Astrocyte (in vitro differentiated cells and primary cell): ENCODE data around the gene PARG. TPM values are rescaled to one million over a fixed set of nuclear protein-coding genes. Genes with fewer than 3 reads are reported as not detected.
"Not testable (repeated sequence)": the region's sequence is repeated elsewhere in the genome, so short reads cannot be mapped to it uniquely, and the experiment has no call there.

Source experiments
- DNase-seq: peaks from one replicate; pipeline ENCODE4 v3.0.0-alpha.2; 2010; ENCODE audit warnings: low read depth
- FAIRE-seq: peaks from 2 replicates; lab custom pipeline; 2011; peaks lifted over from hg19 to GRCh38; lab: Jason Lieb, UNC
- H2AFZ ChIP-seq: 2 replicates; pipeline ENCODE4 v1.6.0; 2012; ENCODE audit warnings: low read depth, low read length, inconsistent platforms
- H3K27ac ChIP-seq: 2 replicates; pipeline ENCODE4 v1.5.1; 2011; ENCODE audit warnings: low read depth, low read length, inconsistent platforms
- H3K27me3 ChIP-seq: 2 replicates; pipeline ENCODE4 v1.6.0; 2011; ENCODE audit warnings: low read length, inconsistent platforms; ENCODE audit not compliant: insufficient read depth
- H3K36me3 ChIP-seq: 2 replicates; pipeline ENCODE4 v1.5.1; 2011; ENCODE audit warnings: low read length, inconsistent platforms; ENCODE audit not compliant: insufficient read depth
- H3K4me1 ChIP-seq: 2 replicates; pipeline ENCODE4 v1.5.1; 2011; ENCODE audit warnings: low read length, inconsistent platforms; ENCODE audit not compliant: insufficient read depth
- H3K4me2 ChIP-seq: 2 replicates; pipeline ENCODE4 v1.6.0; 2012; ENCODE audit warnings: low read length, inconsistent platforms
- H3K4me3 ChIP-seq: 2 replicates; pipeline ENCODE4 v1.5.1; 2011; ENCODE audit warnings: low read depth, mild to moderate bottlenecking, low read length, inconsistent platforms; ENCODE audit not compliant: insufficient read depth
- H3K79me2 ChIP-seq: 2 replicates; pipeline ENCODE4 v1.6.0; 2012; ENCODE audit warnings: mild to moderate bottlenecking, low read length, inconsistent platforms; ENCODE audit not compliant: insufficient read depth
- H3K9ac ChIP-seq: 2 replicates; pipeline ENCODE4 v1.6.0; 2012; ENCODE audit warnings: mild to moderate bottlenecking, low read length, inconsistent platforms
- H3K9me3 ChIP-seq: 2 replicates; pipeline ENCODE4 v1.5.1; 2012; ENCODE audit warnings: low read depth, mild to moderate bottlenecking, low read length, inconsistent platforms; ENCODE audit not compliant: insufficient read depth
- H4K20me1 ChIP-seq: 2 replicates; pipeline ENCODE4 v1.6.0; 2012; ENCODE audit warnings: low read length, inconsistent platforms; ENCODE audit not compliant: insufficient read depth
- H3K27ac Mint-ChIP-seq: one replicate; pipeline ENCODE4 v1.8.0; 2021; ENCODE audit warnings: mild to moderate bottlenecking, mixed read lengths; ENCODE audit not compliant: unreplicated experiment
- H3K27me3 Mint-ChIP-seq: one replicate; pipeline ENCODE4 v1.8.0; 2021; ENCODE audit warnings: low read depth, mixed read lengths; ENCODE audit not compliant: unreplicated experiment
- H3K36me3 Mint-ChIP-seq: one replicate; pipeline ENCODE4 v1.8.0; 2021; ENCODE audit warnings: low read depth, mixed read lengths; ENCODE audit not compliant: unreplicated experiment
- H3K4me1 Mint-ChIP-seq: one replicate; pipeline ENCODE4 v1.8.0; 2021; ENCODE audit warnings: low read depth, mixed read lengths; ENCODE audit not compliant: unreplicated experiment
- H3K4me3 Mint-ChIP-seq: one replicate; pipeline ENCODE4 v1.8.0; 2021; ENCODE audit warnings: mild to moderate bottlenecking, moderate library complexity, mixed read lengths; ENCODE audit not compliant: unreplicated experiment
- H3K9me3 Mint-ChIP-seq: one replicate; pipeline ENCODE4 v1.8.0; 2021; ENCODE audit warnings: mild to moderate bottlenecking, mixed read lengths; ENCODE audit not compliant: unreplicated experiment
- total RNA-seq: library from RNA; stranded (reverse); gene quantifications from 2 replicates; pipeline ENCODE4 v1.2.1, GENCODE V29; 2021

The PARG gene
- total RNA-seq, 1 donor from 2014 or later, result 37.7 TPM

GRCh38 chr10:49970331-49970857, 28.6 kb upstream of the PARG start:
- not testable (repeated sequence) for FAIRE-seq, H3K27ac Mint-ChIP-seq, H3K4me2 ChIP-seq, H2AFZ ChIP-seq, H3K36me3 Mint-ChIP-seq, H3K4me3 ChIP-seq, H3K9ac ChIP-seq, H3K4me1 Mint-ChIP-seq, H3K4me1 ChIP-seq, H3K27me3 Mint-ChIP-seq, H3K79me2 ChIP-seq, H3K36me3 ChIP-seq, H3K27me3 ChIP-seq, H3K27ac ChIP-seq, H3K9me3 ChIP-seq, DNase-seq, H4K20me1 ChIP-seq, H3K9me3 Mint-ChIP-seq, H3K4me3 Mint-ChIP-seq

GRCh38 chr10:49953122-49953521, 11.3 kb upstream of the PARG start:
- not testable (repeated sequence) for H3K9me3 ChIP-seq, H3K4me1 ChIP-seq, H3K27ac Mint-ChIP-seq, H3K36me3 ChIP-seq, H3K27ac ChIP-seq, H3K27me3 Mint-ChIP-seq, H3K9me3 Mint-ChIP-seq, H3K9ac ChIP-seq, H3K36me3 Mint-ChIP-seq, H3K4me2 ChIP-seq, H3K27me3 ChIP-seq, H3K4me3 Mint-ChIP-seq, H2AFZ ChIP-seq, H3K4me3 ChIP-seq, H3K4me1 Mint-ChIP-seq, DNase-seq
- Histone ChIP-seq H3K79me2 (peaks cover 14% of the 10 kb centered on the region), H4K20me1 (peaks cover 11% of the 10 kb centered on the region)
- FAIRE-seq, result peak; percentile 77

GRCh38 chr10:49952006-49952405, 10.2 kb upstream of the PARG start:
- H3K9ac ChIP-seq, H3K4me3 ChIP-seq, H3K4me3 Mint-ChIP-seq, H3K9me3 Mint-ChIP-seq, H3K4me1 ChIP-seq, H3K36me3 Mint-ChIP-seq, DNase-seq, FAIRE-seq, H3K4me2 ChIP-seq, H2AFZ ChIP-seq, H3K27ac Mint-ChIP-seq, H3K27me3 ChIP-seq, H3K27ac ChIP-seq, H3K27me3 Mint-ChIP-seq, H3K4me1 Mint-ChIP-seq, H4K20me1 ChIP-seq, H3K36me3 ChIP-seq, H3K9me3 ChIP-seq: not testable (repeated sequence)
- H3K79me2 ChIP-seq, result peaks cover 14% of the 10 kb centered on the region

GRCh38 chr10:49948737-49949136, 6.9 kb upstream of the PARG start:
- Histone ChIP-seq H4K20me1 (peaks cover 10% of the 10 kb centered on the region), H3K79me2 (peaks cover 27% of the 10 kb centered on the region)
- H3K27ac Mint-ChIP-seq, H3K36me3 ChIP-seq, H3K9me3 ChIP-seq, H3K9ac ChIP-seq, FAIRE-seq, H3K4me1 ChIP-seq, DNase-seq, H3K36me3 Mint-ChIP-seq, H3K9me3 Mint-ChIP-seq, H3K4me3 Mint-ChIP-seq, H3K4me1 Mint-ChIP-seq, H3K4me2 ChIP-seq, H3K27me3 ChIP-seq, H3K27ac ChIP-seq, H3K27me3 Mint-ChIP-seq, H3K4me3 ChIP-seq, H2AFZ ChIP-seq: not testable (repeated sequence)

- H3K4me3 ChIP-seq, H2AFZ ChIP-seq, FAIRE-seq, H3K36me3 ChIP-seq, H3K27ac ChIP-seq, H3K27me3 ChIP-seq, H3K4me3 Mint-ChIP-seq, H3K4me1 ChIP-seq, H3K4me1 Mint-ChIP-seq, H3K9me3 ChIP-seq, H3K4me2 ChIP-seq, DNase-seq, H3K9me3 Mint-ChIP-seq, H3K27ac Mint-ChIP-seq, H3K36me3 Mint-ChIP-seq, H3K9ac ChIP-seq, H3K27me3 Mint-ChIP-seq: not testable (repeated sequence)
- H4K20me1 ChIP-seq, result peaks cover 12% of the 10 kb centered on the region
- H3K79me2 ChIP-seq, result peaks cover 32% of the 10 kb centered on the region
Measured at GRCh38 chr10:49948142-49948541, 6.3 kb upstream of the PARG start.

GRCh38 chr10:49943607-49944006, 1.8 kb upstream of the PARG start:
- not testable (repeated sequence) for H3K36me3 ChIP-seq, H3K27me3 Mint-ChIP-seq, H3K27ac ChIP-seq, H3K4me1 ChIP-seq, H4K20me1 ChIP-seq, FAIRE-seq, DNase-seq, H2AFZ ChIP-seq, H3K9me3 Mint-ChIP-seq, H3K9ac ChIP-seq, H3K27me3 ChIP-seq, H3K27ac Mint-ChIP-seq, H3K9me3 ChIP-seq, H3K4me3 ChIP-seq, H3K36me3 Mint-ChIP-seq
- peaks cover 54% of the 10 kb centered on the region for H3K79me2 ChIP-seq
- H3K4me2 ChIP-seq, result peak overlapping the region; percentile 42
- H3K4me1 Mint-ChIP-seq, result peaks cover 14% of the 10 kb centered on the region
- H3K4me3 Mint-ChIP-seq, result peak overlapping the region; percentile 70
